DMS79 (cell line): Measurements from ENCODE around the gene GBF1.
"Not testable (repeated sequence)": the region's sequence is repeated elsewhere in the genome, so short reads cannot be mapped to it uniquely, and the experiment has no call there.

Experiments used
- DNase-seq: peaks from one replicate; lab custom pipeline; 2025; lab: John Stamatoyannopoulos, UW

Gene GBF1

DNA sequence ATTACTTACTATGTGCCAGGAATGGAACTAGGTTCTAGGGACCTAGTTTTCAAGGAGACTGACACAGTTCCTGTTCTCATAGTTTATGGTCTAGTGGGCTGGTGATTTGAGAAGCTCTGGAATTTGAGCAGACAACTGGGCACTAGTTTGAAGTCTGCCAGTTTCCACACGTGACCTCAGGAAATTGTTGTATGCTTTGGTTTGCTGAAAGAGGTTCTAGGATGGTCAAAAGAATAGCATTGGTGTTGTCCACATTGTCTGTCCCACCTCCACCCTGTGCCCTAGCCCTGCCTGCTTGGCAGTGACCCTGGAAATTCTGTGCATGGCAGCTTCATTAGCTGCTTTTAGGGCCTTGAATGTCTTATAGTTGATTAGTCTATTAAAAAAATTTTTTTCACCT lies 28.7 kb downstream of the GBF1 start:
- DNase-seq, result no peak

DNA sequence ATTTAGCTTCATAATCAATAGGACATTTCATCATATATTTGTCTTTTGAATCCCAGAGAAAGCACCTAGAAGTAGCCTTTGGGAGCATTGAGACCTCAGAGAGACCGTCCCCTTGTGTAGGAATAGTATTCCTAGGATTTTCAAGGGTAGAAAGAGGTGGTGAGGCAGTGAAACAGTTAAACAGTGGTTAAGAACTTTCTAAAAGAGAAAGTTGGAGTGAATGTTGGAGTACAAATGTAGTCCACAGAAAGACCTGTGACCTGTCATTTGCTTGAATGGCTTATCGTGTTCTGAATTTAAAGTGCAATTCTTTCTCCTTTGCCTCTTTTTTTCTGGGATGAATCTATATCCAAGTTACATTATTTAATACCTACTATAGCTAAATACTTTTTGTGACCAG lies 30.0 kb downstream of the GBF1 start:
- no peak for DNase-seq

DNA sequence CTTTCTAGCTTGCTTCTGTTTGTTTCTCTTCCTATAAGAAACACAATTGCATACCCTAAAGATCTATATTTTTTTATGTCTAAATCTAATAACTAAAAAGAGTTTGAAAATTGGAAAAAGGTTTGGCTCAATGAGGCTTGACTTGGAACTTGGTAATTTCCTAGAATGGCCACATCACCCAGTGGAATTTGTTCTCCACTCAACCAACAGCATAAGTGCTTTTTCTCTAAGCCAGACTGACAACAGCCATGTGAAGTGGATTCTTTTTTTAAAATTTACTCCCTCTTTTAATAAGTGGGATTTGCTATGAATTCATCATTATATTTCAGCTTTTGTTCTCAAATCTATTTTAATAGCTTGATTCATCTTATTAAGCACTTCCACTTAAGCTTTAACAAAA lies 33.8 kb downstream of the GBF1 start:
- DNase-seq, result no peak

DNA sequence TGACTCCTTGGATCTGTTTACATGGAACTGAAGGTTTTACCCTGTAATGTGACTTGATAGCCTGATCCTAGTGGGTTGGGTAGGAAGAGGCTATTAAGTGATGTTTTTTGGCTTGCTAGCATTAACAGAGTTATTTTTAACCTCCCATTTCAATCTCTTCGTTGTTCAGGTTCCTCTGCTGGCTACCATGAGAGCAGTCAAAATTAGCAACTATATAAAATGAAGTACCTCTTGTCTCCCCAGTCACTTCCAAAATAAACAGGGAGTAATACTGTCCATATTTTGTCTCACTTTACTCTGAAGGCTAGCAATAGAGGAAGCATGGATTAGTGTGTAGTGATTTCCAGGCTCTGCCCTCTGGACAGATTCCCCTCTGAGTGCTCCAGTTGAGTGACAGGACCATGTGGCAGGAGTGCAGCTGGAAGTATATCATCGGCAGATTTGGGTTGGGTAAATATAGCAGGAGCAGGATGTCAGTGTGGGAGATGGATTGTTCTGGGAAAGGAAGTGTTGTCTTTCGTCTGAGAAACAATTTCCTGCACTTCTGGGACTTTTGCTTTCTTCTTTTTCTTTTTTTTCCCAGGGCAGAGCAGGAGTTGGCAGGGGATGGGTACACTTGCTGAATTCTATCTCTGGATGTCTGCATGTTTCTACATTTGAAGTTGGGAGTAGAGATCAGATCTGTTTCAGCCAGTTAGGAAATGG lies 35.2 kb downstream of the GBF1 start:
- DNase-seq, result no peak

DNA sequence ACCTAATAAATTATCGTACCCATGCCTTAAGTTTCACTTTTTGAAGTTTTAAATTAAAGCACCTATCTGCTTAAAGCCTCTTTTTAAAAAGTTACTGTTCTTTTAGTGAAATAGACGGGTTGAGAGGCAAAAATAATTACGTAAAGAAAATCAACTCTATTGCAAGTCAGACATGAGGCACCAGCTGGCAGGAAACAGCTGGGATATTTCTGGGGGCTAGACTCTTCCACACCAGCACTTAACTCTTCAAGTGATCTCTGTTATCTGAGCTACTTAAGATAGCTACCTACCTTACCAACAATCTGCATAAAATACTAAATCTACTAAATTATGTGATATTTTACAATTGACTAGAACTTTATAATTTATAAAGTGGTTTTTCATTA lies 35.8 kb downstream of the GBF1 start:
- DNase-seq, result no peak

DNA sequence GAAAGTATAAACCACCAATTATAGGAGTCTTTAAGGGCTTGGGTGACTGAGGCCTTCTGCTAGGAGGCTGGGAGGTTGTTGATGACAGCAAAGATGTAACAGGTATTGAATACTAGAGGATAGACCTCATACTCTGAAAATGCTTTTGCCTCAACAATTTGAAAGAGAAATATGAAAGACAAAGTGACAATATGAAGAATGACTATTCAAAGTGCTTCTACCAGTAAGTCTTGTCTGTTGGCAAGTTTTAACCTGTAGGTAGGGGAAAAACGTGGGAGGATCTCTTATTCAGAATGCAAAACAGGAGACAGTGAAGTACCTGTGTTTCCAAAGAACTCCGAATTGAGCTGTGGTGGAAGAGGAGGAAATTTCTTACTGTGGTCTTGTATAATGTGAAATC lies 38.2 kb downstream of the GBF1 start:
- DNase-seq, result no peak

DNA sequence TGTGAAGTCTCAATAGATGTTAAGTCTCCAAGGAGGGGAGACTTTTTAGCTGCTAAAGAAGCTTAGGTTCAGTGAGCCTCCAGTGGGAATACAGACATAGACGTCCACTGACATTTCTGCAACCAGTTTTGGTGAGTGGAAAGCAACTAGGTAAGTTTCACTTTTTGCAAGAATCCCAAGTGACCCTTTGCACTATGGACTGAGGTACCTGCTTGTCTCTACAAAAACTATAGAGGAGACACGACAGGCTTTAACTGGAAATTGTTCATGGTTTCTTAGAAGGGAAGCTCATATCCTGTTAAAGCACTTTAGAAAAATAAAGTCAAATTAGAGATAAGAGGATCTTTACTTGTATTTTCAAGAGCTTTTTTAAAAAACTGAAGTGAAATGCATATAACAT lies 38.6 kb downstream of the GBF1 start:
- no peak for DNase-seq

DNA sequence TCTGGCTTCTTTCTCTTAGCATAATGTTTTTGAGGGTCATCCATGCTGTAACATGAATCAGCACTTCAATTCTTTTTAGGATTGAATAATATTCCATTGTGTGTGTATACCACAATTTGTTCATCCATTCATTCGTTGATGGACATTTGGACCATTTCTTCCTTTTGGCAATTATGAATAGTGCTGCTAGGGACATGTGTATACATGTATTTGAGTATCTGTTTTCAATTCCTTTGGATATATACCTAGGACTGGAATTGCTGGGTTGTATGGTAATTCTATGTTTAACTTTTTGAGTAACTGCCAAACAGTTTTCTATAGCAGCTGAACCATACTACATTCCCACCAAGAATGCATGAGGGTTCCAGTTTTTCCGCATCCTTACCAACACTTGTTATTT lies 39.2 kb downstream of the GBF1 start:
- DNase-seq, result no peak

DNA sequence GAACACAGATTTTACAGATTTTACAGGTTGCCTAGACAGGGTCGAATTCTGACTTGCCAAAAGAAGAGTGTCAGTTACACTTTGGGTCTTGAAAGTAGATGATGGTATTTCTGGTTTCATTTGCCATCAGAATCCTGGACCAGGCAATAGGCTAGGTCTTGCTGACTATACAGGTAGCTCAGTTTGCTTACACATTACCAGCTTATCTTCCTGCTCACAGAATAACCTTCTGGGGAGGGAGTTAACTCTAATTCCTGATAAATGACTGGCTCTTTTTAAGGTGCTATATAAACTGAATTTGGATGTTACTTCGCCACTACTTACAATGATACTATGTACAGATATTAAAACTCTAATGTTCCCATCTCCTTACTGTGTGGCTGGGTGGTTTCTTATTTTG lies 39.8 kb downstream of the GBF1 start:
- no peak for DNase-seq

DNA sequence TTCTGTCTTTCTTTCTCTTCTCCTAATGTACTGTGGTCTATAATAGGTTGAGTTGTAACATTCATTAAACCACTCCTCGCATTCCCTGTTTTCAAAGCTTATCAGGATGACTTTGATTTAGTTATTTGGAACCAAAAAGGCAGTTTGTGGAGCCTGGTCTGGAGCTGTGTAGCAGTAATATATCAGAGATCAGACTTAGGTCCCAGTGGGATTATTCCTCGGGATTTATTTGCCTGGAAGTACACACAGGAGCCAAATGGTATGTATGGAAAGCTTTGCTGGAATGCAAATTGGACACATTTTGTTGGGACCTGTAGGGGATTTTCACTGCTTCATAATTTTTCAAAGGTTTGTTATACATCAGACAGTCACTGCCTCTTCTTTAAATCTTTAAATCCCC lies 40.9 kb downstream of the GBF1 start:
- DNase-seq, result no peak

DNA sequence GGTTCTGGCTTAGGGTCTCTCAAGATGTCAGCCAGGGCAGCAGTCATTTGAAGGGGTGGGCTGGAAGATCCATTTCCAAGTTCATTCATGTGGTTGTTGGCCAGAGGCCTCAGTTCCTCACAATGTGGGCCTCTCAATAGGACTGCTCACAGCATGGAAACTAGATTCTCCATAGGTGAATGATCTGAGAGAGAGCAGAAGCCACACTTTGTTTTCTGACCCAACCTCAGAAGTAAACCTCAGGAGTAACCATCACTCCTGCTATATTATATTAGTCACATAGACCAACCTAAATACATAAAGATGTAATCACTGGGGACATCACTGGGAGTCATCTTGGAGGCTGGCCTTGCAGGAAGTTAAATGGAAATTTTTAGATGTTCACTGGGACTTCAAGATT lies 42.2 kb downstream of the GBF1 start:
- no peak for DNase-seq

DNA sequence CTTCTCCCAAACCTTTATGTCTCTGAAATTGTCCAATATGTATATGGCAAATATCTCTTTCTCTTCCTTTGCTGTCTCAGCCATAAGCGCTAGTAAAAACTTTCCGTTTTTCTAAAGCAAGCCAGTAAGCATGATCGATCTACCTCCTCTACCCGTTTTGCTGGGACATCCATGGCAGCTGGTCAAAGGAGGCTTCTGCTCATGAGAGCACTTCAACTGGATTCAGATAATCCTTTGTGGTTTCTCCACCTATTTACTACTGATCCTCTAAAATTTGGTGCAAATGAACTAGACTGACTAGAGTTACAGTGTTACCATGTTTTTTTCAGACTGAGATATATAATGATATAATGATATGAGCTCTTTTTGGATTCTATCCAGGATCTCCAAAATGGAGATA lies 42.7 kb downstream of the GBF1 start:
- DNase-seq, result no peak

DNA sequence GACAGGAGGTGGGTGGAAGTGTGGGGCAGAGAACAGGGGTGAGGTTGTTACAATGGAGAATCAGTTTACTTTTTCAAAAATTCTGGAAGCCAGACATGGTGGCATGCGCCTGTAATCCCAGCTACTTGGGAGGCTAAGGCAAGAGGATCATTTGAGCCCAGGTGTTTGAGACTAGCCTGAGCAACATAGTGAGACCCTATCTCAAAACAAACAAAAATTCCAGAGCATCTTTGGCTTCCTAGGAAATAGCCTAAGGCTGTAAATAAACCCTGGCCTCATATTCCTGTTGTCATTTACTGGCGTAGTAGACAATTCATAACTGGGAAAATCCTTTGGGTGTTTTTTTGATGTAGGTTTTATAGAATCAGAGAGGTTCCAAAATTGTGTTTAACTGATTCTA lies 44.0 kb downstream of the GBF1 start:
- DNase-seq, result no peak

DNA sequence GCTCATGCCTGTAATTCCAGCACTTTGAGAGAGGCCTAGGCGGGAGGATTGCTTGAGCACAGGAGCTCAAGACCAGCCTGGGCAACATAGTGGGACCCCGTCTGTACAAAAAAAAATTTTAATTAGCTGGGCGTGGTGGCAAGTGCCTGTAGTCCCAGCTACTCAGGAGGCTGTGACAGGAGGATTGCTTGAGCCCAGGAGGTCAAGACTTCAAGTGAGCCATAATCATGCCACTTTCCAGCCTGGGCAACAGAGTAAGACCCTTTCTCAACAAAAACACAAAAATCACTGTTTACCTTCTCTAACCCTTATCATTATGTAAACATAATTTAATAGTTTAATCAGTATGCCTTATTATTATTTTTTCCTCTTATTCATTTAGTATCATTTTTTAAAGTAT lies 44.5 kb downstream of the GBF1 start:
- no peak for DNase-seq

DNA sequence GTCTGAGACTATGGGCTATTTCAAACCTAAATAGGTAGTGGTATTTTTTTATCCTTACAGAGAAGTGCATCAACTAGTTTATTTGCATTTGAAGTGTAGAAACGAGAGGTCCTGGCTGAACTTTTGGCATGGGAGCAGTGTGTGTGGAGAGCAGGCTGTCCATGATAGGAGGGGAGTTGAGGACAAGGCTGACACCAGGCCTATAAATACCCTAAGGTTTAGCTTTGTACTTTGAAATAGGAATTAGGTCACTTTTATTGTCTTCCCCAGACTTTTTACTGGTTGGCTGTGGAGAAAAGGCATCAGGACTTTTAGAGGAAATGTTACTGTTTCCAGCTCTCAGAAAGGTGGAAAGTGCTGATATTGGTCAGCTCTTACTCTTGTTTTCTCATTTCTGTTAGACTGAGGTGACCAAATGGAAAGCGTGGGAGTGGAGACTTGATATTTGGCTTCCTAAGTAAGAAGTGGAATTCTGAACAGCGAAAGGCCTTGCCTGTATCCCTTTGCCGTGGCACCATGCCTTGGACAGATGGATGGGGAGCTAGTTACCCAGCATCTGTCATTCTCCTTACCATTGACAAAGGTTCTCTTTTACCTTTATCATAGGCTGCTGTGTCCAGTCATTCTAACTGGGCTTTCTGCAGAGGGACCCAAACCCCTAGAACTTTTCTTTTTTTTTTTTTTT lies 46.0 kb downstream of the GBF1 start:
- no peak for DNase-seq

DNA sequence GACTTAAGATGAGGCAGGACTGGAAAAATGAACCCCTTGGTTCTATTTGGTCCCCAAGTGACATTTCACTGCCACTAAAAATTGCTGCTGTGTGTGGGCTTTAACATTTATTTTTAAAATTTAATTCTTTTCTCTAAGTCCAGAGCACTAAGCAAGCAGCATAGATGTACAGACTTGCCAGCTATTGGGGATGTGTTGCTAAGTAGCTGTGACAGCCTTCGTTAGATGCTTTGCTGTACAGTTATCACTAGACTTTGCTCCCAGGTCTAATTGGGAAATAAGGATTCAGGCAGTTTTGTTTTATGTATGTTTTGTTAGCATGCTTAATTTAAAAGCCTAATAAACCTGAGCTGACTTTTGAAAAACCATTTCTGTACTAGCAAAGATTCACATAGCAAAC lies 51.8 kb downstream of the GBF1 start:
- DNase-seq, result no peak

DNA sequence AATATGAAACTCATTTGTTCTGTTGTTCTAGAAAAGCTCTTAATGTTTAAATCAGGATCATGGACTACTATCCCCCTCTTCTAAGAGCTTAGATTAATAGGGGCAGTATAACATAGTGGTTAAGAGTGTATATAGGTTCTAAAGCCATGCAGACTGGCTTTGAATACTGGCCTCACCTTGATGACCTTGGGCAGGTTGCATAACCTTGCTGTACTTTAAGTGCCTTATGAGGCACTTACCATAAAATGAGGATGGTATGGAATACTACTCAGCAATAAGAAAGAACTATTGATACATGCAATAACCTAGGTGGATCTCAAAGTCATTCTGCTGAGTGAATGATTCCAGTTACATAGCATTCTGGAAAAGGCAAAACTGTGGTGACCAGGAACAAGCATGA lies 53.6 kb downstream of the GBF1 start:
- no peak for DNase-seq

DNA sequence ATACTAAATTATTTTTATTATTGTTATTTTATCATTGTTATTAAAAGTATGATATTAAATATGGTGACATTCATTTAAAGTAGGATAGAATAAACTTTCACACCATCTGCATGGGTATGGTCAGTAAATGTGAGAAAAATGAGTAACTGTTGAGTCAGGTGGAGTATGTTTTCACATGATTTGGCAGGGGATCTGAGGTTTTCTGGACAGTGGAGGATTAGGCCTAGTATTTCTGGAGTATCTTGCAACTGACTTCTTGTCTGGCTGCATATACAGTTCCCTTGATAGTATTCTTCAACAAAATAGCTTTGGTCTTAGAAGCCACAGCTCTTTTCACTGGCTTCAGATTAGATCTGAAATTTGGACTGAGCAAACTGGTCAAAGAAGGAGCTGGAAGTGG lies 54.5 kb downstream of the GBF1 start:
- no peak for DNase-seq

DNA sequence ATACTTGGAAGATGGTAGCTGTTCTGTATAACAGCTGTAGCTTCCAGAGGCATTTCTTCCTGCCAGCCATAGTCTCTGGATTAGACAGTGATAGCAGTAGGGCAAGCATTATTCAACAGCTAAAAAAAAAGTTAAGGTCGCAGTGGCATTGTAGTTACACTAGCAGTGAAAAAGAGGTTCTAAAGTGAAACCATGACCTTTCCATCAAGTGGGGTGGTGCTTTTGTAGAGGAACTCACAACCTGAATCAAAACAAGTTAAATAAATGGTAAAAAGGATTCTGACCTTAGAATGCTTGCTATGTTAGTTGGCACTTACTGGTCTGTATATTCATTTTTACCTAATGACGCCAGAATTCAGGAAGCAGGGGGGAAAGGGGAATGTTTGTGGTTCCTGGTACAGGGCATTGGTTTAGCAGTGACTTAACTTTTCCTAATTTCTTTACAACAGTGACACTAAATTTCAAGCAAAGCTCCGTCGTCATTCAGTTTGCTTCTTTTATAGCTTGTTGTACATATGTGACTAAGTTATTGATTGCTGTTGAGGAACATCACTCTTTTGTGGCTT lies 55.0 kb downstream of the GBF1 start:
- DNase-seq, result no peak

DNA sequence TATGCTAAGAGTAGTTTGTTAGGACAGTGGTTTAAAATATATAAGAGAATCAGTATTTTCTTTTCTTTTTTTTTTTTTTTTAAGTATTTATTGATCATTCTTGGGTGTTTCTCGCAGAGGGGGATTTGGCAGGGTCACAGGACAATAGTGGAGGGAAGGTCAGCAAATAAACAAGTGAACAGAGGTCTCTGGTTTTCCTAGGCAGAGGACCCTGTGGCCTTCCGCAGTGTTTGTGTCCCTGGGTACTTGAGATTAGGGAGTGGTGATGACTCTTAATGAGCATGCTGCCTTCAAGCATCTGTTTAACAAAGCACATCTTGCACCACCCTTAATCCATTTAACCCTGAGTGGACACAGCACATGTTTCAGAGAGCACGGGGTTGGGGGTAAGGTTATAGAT lies 55.6 kb downstream of the GBF1 start:
- DNase-seq, result not testable (repeated sequence)

DNA sequence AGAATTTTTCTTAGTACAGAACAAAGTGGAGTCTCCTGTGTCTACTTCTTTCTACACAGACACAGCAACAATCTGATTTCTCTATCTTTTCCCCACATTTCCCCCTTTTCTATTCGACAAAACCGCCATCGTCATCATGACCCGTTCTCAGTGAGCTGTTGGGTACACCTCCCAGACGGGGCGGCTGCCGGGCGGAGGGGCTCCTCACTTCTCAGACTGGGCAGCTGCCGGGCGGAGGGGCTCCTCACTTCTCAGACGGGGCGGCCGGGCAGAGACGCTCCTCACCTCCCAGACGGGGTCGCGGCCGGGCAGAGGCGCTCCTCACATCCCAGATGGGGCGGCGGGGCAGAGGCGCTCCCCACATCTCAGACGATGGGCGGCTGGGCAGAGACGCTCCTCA lies 56.0 kb downstream of the GBF1 start:
- DNase-seq, result not testable (repeated sequence)

DNA sequence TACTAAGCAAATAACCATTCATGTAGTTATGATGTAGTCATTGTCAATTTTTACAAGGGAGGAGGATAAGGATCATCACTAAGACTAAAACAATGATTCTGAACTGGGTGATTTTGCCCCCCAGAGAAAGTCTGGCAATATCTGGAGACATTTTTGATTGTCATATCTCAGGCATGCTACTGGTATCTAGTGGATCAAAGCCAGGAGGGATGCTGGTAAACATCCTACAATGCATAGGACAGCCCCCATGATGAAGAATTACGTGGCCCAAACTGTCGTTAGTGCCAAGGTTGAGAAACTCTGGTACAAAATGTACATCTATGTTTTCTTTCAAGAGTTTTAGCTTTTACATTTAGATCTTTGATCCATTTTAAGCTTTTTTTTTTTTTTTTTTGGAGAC lies 57.3 kb downstream of the GBF1 start:
- no peak for DNase-seq

DNA sequence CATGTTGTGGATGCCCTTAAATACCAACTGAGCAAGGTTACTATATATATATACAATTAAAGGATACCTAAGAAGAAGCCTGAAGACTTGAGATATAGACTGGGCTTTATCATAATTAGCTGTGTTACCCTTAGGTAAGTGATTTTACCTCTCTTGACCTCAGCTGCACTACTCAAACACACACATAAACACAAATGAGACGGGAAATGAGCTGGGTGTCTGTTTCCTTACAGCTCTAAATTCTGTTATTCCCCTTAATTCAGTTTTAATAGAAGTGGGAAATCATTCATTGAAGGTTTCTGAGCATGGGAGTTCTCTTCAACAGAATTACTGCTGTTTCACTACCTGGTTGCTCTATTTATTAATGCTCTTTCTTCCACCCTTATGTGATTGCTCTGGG lies 60.7 kb downstream of the GBF1 start:
- DNase-seq, result no peak

DNA sequence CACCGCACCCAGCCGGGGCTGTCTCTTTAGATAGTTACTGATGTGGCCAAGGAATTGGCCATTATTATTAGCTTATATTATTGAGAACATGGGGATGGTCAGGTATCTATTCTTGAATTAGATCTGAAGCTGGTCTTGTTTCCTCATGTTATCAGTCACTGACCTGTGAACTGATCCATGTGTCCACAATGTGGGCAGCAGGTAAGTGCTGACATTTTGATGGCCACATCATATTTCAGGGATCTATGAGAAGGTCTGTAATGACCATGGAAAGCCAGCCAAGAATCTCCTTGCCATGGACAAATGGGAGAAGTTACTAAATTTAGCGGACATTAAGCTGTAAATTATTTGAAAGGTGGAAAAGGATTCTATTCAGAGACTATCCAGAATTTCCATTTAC lies 61.4 kb downstream of the GBF1 start:
- DNase-seq, result no peak
